Stimulated activated naive B cell treated with anti-CD40 and anti-IgM and Interleukin-4, amounts not matched to agents 10 μg/mL and 1 μg/mL and 100 μg/mL, for 72 hours (primary cell): Measurements from ENCODE around the gene TFF1.
"Not testable (repeated sequence)": the region's sequence is repeated elsewhere in the genome, so short reads cannot be mapped to it uniquely, and the experiment has no call there.

ENCODE experiments used
- ATAC-seq, 2 donors: fragments of 150-1000 bp; cut with Tn5 transposase; replicated peaks; 2 replicates each; pipeline ENCODE4 v1.10.0; 2021; ENCODE audit warnings: moderate library complexity in 1 of 2
- DNase-seq: peaks from one replicate; pipeline ENCODE4 v3.0.0; 2021
- H3K27ac Mint-ChIP-seq: one replicate; pipeline ENCODE4 v1.8.0; 2022; ENCODE audit warnings: mild to moderate bottlenecking, mixed read lengths
- H3K27me3 Mint-ChIP-seq, 2 donors: one replicate each; pipeline ENCODE4 v1.8.0; 2022; ENCODE audit warnings: mixed read lengths in 2 of 2
- H3K36me3 Mint-ChIP-seq, 2 donors: one replicate each; pipeline ENCODE4 v1.8.0; 2022; ENCODE audit warnings: mixed read lengths in 2 of 2, mild to moderate bottlenecking in 1 of 2
- H3K4me1 Mint-ChIP-seq, 2 donors: one replicate each; pipeline ENCODE4 v1.8.0; 2022; ENCODE audit warnings: mixed read lengths in 2 of 2, mild to moderate bottlenecking in 1 of 2
- H3K4me3 Mint-ChIP-seq, 2 donors: one replicate each; pipeline ENCODE4 v1.8.0; 2022; ENCODE audit warnings: mild to moderate bottlenecking in 2 of 2, mixed read lengths in 2 of 2, moderate library complexity in 1 of 2
- H3K9me3 Mint-ChIP-seq, 2 donors: one replicate each; pipeline ENCODE4 v1.8.0; 2022; ENCODE audit warnings: mixed read lengths in 2 of 2, mild to moderate bottlenecking in 1 of 2

The TFF1 gene

GRCh38 chr21:42366292-42367010 lies at the start of gene TFF1:
Gene TFF1 (minus strand): TSS chr21:42366535. CDS start chr21:42366495, 40 bp downstream.
- Mint-ChIP-seq H3K9me3 (no peaks in the 10 kb centered on the region), H3K36me3 (no peaks in the 10 kb centered on the region), H3K4me3 (no peak within 1 kb of the TSS), H3K27ac (no peak within 1 kb of the TSS), H3K27me3 (peaks cover 34 to 46% of the 10 kb centered on the region in 2 donors), H3K4me1 (peaks cover 0 to 6% of the 10 kb centered on the region in 2 donors)
- no peak for DNase-seq
- no peak for ATAC-seq

- Mint-ChIP-seq H3K27ac (peak overlapping the region; percentile 99), H3K27me3 (peaks cover 4 to 7% of the 10 kb centered on the region in 2 donors), H3K4me1 (peaks cover 21 to 41% of the 10 kb centered on the region in 2 donors), H3K36me3 (peaks cover 0 to 3% of the 10 kb centered on the region in 2 donors), H3K4me3 (peak overlapping the region; percentile 69 to 71), H3K9me3 (peaks cover 0 to 2% of the 10 kb centered on the region in 2 donors)
- peak; percentile 90 for DNase-seq
- ATAC-seq = peak; percentile 90 to 93
Measured at GRCh38 chr21:42414928-42415769, 48.8 kb upstream of the TFF1 start.

GRCh38 chr21:42414553-42414927 lies 48.2 kb upstream of the TFF1 start:
- ATAC-seq = no peak
- H3K4me3 Mint-ChIP-seq = peak overlapping the region; percentile 69 to 71
- peaks cover 0 to 2% of the 10 kb centered on the region in 2 donors for H3K9me3 Mint-ChIP-seq
- H3K4me1 Mint-ChIP-seq = peaks cover 21 to 41% of the 10 kb centered on the region in 2 donors
- peaks cover 4 to 5% of the 10 kb centered on the region in 2 donors for H3K27me3 Mint-ChIP-seq
- peak overlapping the region; percentile 99 for H3K27ac Mint-ChIP-seq
- H3K36me3 Mint-ChIP-seq = peaks cover 0 to 3% of the 10 kb centered on the region in 2 donors
- DNase-seq = no peak

- Mint-ChIP-seq H3K27me3 (peaks cover 0 to under 1% of the 10 kb centered on the region in 2 donors), H3K27ac (peak overlapping the region; percentile 99), H3K36me3 (peaks cover 0 to 3% of the 10 kb centered on the region in 2 donors), H3K9me3 (no peaks in the 10 kb centered on the region), H3K4me1 (peaks cover 21 to 41% of the 10 kb centered on the region in 2 donors), H3K4me3 (peak overlapping the region in 1 of 2 donors; percentile 20)
- no peak for DNase-seq
- ATAC-seq = no peak
Measured at GRCh38 chr21:42414066-42414465, 47.7 kb upstream of the TFF1 start.

- Mint-ChIP-seq H3K27ac (peak overlapping the region; percentile 60), H3K4me1 (peaks cover 21 to 41% of the 10 kb centered on the region in 2 donors), H3K9me3 (no peaks in the 10 kb centered on the region), H3K27me3 (no peaks in the 10 kb centered on the region), H3K36me3 (peaks cover 0 to 3% of the 10 kb centered on the region in 2 donors), H3K4me3 (peak overlapping the region in 1 of 2 donors; percentile 39)
- DNase-seq = no peak
- peak in 1 of 2 donors; percentile 19 for ATAC-seq
Measured at GRCh38 chr21:42413500-42413899, 47.2 kb upstream of the TFF1 start.

GRCh38 chr21:42413093-42413492 lies 46.8 kb upstream of the TFF1 start:
- Mint-ChIP-seq H3K4me3 (peak overlapping the region in 1 of 2 donors; percentile 39), H3K27me3 (no peaks in the 10 kb centered on the region), H3K36me3 (peaks cover 0 to 3% of the 10 kb centered on the region in 2 donors), H3K27ac (peak overlapping the region; percentile 60), H3K9me3 (no peaks in the 10 kb centered on the region), H3K4me1 (peaks cover 21 to 41% of the 10 kb centered on the region in 2 donors)
- ATAC-seq = no peak
- DNase-seq = no peak

- H3K9me3 Mint-ChIP-seq = no peaks in the 10 kb centered on the region
- H3K4me3 Mint-ChIP-seq = no peak overlapping the region
- peaks cover 21 to 41% of the 10 kb centered on the region in 2 donors for H3K4me1 Mint-ChIP-seq
- DNase-seq = no peak
- ATAC-seq = no peak
- peaks cover 0 to 3% of the 10 kb centered on the region in 2 donors for H3K36me3 Mint-ChIP-seq
- H3K27me3 Mint-ChIP-seq = no peaks in the 10 kb centered on the region
- H3K27ac Mint-ChIP-seq = no peak overlapping the region
Measured at GRCh38 chr21:42412636-42412933, 46.2 kb upstream of the TFF1 start.

GRCh38 chr21:42411891-42412635 lies 45.7 kb upstream of the TFF1 start:
- Mint-ChIP-seq H3K36me3 (peaks cover 0 to 3% of the 10 kb centered on the region in 2 donors), H3K4me3 (no peak overlapping the region), H3K4me1 (peaks cover 19 to 39% of the 10 kb centered on the region in 2 donors), H3K27me3 (no peaks in the 10 kb centered on the region), H3K9me3 (no peaks in the 10 kb centered on the region), H3K27ac (no peak overlapping the region)
- DNase-seq (no peak), ATAC-seq (no peak)

GRCh38 chr21:42411197-42411869 lies 45.0 kb upstream of the TFF1 start:
- H3K36me3 Mint-ChIP-seq = peaks cover 0 to 3% of the 10 kb centered on the region in 2 donors
- DNase-seq (no peak), ATAC-seq (no peak)
- H3K27me3 Mint-ChIP-seq = no peaks in the 10 kb centered on the region
- H3K4me3 Mint-ChIP-seq = no peak overlapping the region
- H3K4me1 Mint-ChIP-seq = peaks cover 19 to 32% of the 10 kb centered on the region in 2 donors
- H3K27ac Mint-ChIP-seq = no peak overlapping the region
- H3K9me3 Mint-ChIP-seq = no peaks in the 10 kb centered on the region

- no peak for DNase-seq
- Mint-ChIP-seq H3K27ac (no peak overlapping the region), H3K9me3 (no peaks in the 10 kb centered on the region), H3K4me1 (peaks cover 9 to 12% of the 10 kb centered on the region in 2 donors), H3K36me3 (no peaks in the 10 kb centered on the region), H3K4me3 (no peak overlapping the region), H3K27me3 (peaks cover 0 to 3% of the 10 kb centered on the region in 2 donors)
- ATAC-seq = no peak
Measured at GRCh38 chr21:42409366-42409765, 43.0 kb upstream of the TFF1 start.

- H3K27me3 Mint-ChIP-seq, H3K27ac Mint-ChIP-seq, ATAC-seq, DNase-seq, H3K36me3 Mint-ChIP-seq, H3K4me1 Mint-ChIP-seq, H3K9me3 Mint-ChIP-seq, H3K4me3 Mint-ChIP-seq: not testable (repeated sequence)
Measured at GRCh38 chr21:42408718-42409117, 42.4 kb upstream of the TFF1 start.

- peaks cover 0 to 3% of the 10 kb centered on the region in 2 donors for H3K27me3 Mint-ChIP-seq
- no peak for DNase-seq
- peaks cover 2 to 5% of the 10 kb centered on the region in 2 donors for H3K4me1 Mint-ChIP-seq
- H3K4me3 Mint-ChIP-seq = no peak overlapping the region
- no peak for ATAC-seq
- H3K27ac Mint-ChIP-seq = no peak overlapping the region
- H3K36me3 Mint-ChIP-seq = no peaks in the 10 kb centered on the region
- no peaks in the 10 kb centered on the region for H3K9me3 Mint-ChIP-seq
Measured at GRCh38 chr21:42407476-42407875, 41.1 kb upstream of the TFF1 start.

- ATAC-seq = no peak
- DNase-seq = no peak
- Mint-ChIP-seq H3K27me3 (peaks cover 0 to 3% of the 10 kb centered on the region in 2 donors), H3K4me3 (no peak overlapping the region), H3K4me1 (peaks cover 4 to 5% of the 10 kb centered on the region in 2 donors), H3K9me3 (peaks cover 2 to 4% of the 10 kb centered on the region in 2 donors), H3K27ac (no peak overlapping the region), H3K36me3 (peaks cover 2% of the 10 kb centered on the region in 2 donors)
Measured at GRCh38 chr21:42406866-42407265, 40.5 kb upstream of the TFF1 start.
